ENCODE results near the gene SVOP.

Gene SVOP

GRCh38 chr12:108964371-108965352, 56.2 kb downstream of the SVOP start:
- Histone ChIP-seq H3K4me3 (ENCODE audit: low read length) (no peak overlapping the region), H3K36me3 (ENCODE audit: control insufficient read depth, insufficient read depth, low read length) (no peaks in the 10 kb centered on the region), H3K9ac (ENCODE audit: low read length) (no peak overlapping the region), H3K4me1 (ENCODE audit: control insufficient read depth, insufficient read depth, low read length) (no peaks in the 10 kb centered on the region), H3K27ac (ENCODE audit: low read depth, low read length) (no peak overlapping the region), H3K27me3 (ENCODE audit: control insufficient read depth, insufficient read depth, low read length) (no peaks in the 10 kb centered on the region)

DNA sequence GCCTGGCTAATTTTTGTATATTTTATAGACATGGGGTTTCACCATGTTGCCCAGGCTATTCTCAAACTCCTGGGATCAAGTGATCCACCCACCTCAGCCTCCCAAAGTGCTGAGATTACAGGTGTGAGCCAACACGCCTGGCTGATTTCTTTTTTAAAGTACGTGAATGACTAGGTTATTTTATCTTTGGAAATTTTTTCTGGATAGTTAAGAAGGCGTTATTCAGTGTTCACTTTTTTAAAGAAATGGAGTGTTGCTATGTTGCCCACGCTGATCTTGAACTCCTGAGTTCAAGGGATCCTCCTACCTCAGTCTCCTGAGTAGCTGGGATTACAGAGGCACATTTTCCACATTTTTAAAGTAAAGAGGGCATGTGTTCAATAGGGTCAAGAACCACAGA, 58.6 kb downstream of the SVOP start:
- H3K9ac ChIP-seq (ENCODE audit: low read length), result no peak overlapping the region
- no peaks in the 10 kb centered on the region for H3K36me3 ChIP-seq (ENCODE audit: control insufficient read depth, insufficient read depth, low read length)
- no peak overlapping the region for H3K27ac ChIP-seq (ENCODE audit: low read depth, low read length)
- no peaks in the 10 kb centered on the region for H3K27me3 ChIP-seq (ENCODE audit: control insufficient read depth, insufficient read depth, low read length)
- no peaks in the 10 kb centered on the region for H3K4me1 ChIP-seq (ENCODE audit: control insufficient read depth, insufficient read depth, low read length)
- no peak overlapping the region for H3K4me3 ChIP-seq (ENCODE audit: low read length)

DNA sequence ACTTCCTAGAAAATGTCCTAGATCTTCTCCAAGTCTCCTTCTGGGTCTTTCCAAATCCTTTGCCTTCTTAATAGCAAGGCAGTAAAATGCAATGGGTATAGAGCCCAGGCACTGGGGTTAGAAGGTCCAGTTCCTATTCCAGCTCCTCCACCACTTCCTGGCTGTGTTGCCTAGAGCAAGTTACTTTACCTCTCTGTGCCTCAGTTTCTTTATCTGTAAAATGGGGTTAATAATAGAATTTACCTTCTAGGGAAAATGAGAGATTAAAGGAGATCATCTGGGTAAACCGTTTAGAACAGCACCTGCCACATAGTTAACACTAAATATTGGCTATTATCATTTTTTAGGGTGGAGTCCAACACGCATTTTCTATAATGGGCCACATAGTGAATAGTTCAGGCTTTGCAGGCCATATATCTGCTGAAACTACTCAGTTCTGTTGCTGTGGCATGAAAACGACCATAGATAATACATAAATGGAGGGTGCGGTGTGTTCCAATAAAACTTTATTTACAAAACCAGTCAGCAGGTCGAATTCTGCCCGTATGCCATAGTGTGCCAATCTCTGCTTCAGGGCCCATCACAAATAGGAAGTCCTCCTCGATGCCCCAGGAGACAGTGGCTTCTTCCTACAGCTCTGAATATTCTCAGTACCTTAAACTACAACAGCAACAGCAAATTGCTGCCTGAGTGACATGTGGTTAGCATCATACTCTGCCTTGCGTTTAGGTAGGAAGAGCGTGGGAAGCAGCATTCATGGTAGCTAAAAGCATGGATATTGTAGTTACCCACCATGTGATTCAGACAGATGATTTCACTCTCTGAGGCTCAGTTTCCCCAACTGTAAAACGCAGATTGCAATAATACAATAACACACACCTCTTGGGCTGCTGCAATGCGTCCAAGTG, 60.9 kb downstream of the SVOP start:
- H3K4me3 ChIP-seq (ENCODE audit: low read length), result no peak overlapping the region
- H3K27me3 ChIP-seq (ENCODE audit: control insufficient read depth, insufficient read depth, low read length), result no peaks in the 10 kb centered on the region
- H3K36me3 ChIP-seq (ENCODE audit: control insufficient read depth, insufficient read depth, low read length), result no peaks in the 10 kb centered on the region
- H3K27ac ChIP-seq (ENCODE audit: low read depth, low read length), result no peak overlapping the region
- no peaks in the 10 kb centered on the region for H3K4me1 ChIP-seq (ENCODE audit: control insufficient read depth, insufficient read depth, low read length)
- no peak overlapping the region for H3K9ac ChIP-seq (ENCODE audit: low read length)

DNA sequence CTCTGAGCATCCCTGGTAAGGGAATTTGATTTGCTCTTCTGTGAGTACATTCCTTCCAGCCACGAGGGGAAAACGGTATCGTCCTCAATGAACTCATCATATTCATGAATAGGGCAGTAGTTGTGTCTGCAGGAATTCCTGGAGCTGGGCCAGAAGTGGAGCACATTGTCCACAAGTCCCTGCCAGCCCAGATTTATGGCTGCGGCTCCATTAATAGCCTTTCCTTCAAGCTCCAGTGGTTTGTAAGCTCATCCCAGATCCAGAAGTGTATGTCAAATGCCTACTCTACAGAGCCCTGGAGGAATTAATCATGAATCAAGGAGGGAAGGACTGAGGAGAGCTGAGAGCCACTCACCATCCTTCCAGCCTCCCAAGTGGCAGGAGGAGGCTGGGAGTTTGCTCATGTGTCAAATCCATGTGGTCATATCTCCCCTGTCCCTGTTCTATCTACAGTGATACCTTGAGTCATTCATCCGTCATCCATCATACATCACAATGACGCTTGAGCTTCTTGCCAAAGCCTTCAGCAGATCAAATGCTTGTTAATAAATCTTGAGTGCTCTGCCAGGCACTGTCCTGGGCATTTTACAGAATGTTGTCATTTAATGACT, 65.5 kb downstream of the SVOP start:
- Histone ChIP-seq H3K27ac (ENCODE audit: low read depth, low read length) (no peak overlapping the region), H3K27me3 (ENCODE audit: control insufficient read depth, insufficient read depth, low read length) (no peaks in the 10 kb centered on the region), H3K4me1 (ENCODE audit: control insufficient read depth, insufficient read depth, low read length) (peaks cover 4% of the 10 kb centered on the region), H3K9ac (ENCODE audit: low read length) (no peak overlapping the region), H3K36me3 (ENCODE audit: control insufficient read depth, insufficient read depth, low read length) (no peaks in the 10 kb centered on the region), H3K4me3 (ENCODE audit: low read length) (no peak overlapping the region)

- H3K4me3 ChIP-seq (ENCODE audit: low read length), result no peak overlapping the region
- no peaks in the 10 kb centered on the region for H3K27me3 ChIP-seq (ENCODE audit: control insufficient read depth, insufficient read depth, low read length)
- peaks cover 4% of the 10 kb centered on the region for H3K4me1 ChIP-seq (ENCODE audit: control insufficient read depth, insufficient read depth, low read length)
- H3K36me3 ChIP-seq (ENCODE audit: control insufficient read depth, insufficient read depth, low read length), result no peaks in the 10 kb centered on the region
- H3K9ac ChIP-seq (ENCODE audit: low read length), result peak overlapping the region; percentile 33
- no peak overlapping the region for H3K27ac ChIP-seq (ENCODE audit: low read depth, low read length)
Observed at GRCh38 chr12:108950991-108951739, 69.7 kb downstream of the SVOP start.

GRCh38 chr12:108949976-108950375, 70.9 kb downstream of the SVOP start:
- Histone ChIP-seq H3K4me3 (ENCODE audit: low read length) (no peak overlapping the region), H3K36me3 (ENCODE audit: control insufficient read depth, insufficient read depth, low read length) (no peaks in the 10 kb centered on the region), H3K9ac (ENCODE audit: low read length) (no peak overlapping the region), H3K27ac (ENCODE audit: low read depth, low read length) (no peak overlapping the region), H3K27me3 (ENCODE audit: control insufficient read depth, insufficient read depth, low read length) (no peaks in the 10 kb centered on the region), H3K4me1 (ENCODE audit: control insufficient read depth, insufficient read depth, low read length) (peaks cover 4% of the 10 kb centered on the region)

DNA sequence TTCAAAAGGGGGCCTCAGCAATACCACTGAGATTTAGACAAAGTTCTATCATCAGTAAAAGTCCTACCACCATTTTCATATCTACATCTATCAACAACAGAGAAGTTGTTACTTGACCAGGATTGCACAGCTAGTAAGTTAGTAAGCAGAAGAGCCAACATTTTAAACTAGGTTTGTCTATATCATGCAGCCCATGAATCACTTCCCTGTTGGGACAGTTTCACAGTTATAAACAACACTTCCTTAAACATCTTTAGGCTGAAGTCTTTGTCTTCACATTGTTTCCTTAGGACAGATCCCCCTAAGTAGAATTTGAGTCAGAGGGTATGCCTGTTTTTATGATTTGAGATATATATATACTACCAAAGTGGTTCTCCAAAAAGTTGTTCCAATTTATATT, 72.5 kb downstream of the SVOP start:
- Histone ChIP-seq H3K27me3 (ENCODE audit: control insufficient read depth, insufficient read depth, low read length) (no peaks in the 10 kb centered on the region), H3K9ac (ENCODE audit: low read length) (no peak overlapping the region), H3K4me3 (ENCODE audit: low read length) (no peak overlapping the region), H3K4me1 (ENCODE audit: control insufficient read depth, insufficient read depth, low read length) (peaks cover 4% of the 10 kb centered on the region), H3K27ac (ENCODE audit: low read depth, low read length) (no peak overlapping the region), H3K36me3 (ENCODE audit: control insufficient read depth, insufficient read depth, low read length) (no peaks in the 10 kb centered on the region)

GRCh38 chr12:108947097-108947496, 73.8 kb downstream of the SVOP start:
- no peak overlapping the region for H3K27ac ChIP-seq (ENCODE audit: low read depth, low read length)
- no peaks in the 10 kb centered on the region for H3K27me3 ChIP-seq (ENCODE audit: control insufficient read depth, insufficient read depth, low read length)
- H3K9ac ChIP-seq (ENCODE audit: low read length), result no peak overlapping the region
- H3K36me3 ChIP-seq (ENCODE audit: control insufficient read depth, insufficient read depth, low read length), result no peaks in the 10 kb centered on the region
- no peak overlapping the region for H3K4me3 ChIP-seq (ENCODE audit: low read length)
- peaks cover 4% of the 10 kb centered on the region for H3K4me1 ChIP-seq (ENCODE audit: control insufficient read depth, insufficient read depth, low read length)

- H3K27me3 ChIP-seq (ENCODE audit: control insufficient read depth, insufficient read depth, low read length), result no peaks in the 10 kb centered on the region
- no peaks in the 10 kb centered on the region for H3K4me1 ChIP-seq (ENCODE audit: control insufficient read depth, insufficient read depth, low read length)
- H3K9ac ChIP-seq (ENCODE audit: low read length), result no peak overlapping the region
- H3K36me3 ChIP-seq (ENCODE audit: control insufficient read depth, insufficient read depth, low read length), result no peaks in the 10 kb centered on the region
- no peak overlapping the region for H3K27ac ChIP-seq (ENCODE audit: low read depth, low read length)
- no peak overlapping the region for H3K4me3 ChIP-seq (ENCODE audit: low read length)
Observed at GRCh38 chr12:108940138-108940537, 80.7 kb downstream of the SVOP start.

GRCh38 chr12:108939594-108939993, 81.3 kb downstream of the SVOP start:
- H3K4me3 ChIP-seq (ENCODE audit: low read length), result no peak overlapping the region
- H3K9ac ChIP-seq (ENCODE audit: low read length), result no peak overlapping the region
- H3K27ac ChIP-seq (ENCODE audit: low read depth, low read length), result no peak overlapping the region
- no peaks in the 10 kb centered on the region for H3K27me3 ChIP-seq (ENCODE audit: control insufficient read depth, insufficient read depth, low read length)
- H3K4me1 ChIP-seq (ENCODE audit: control insufficient read depth, insufficient read depth, low read length), result no peaks in the 10 kb centered on the region
- H3K36me3 ChIP-seq (ENCODE audit: control insufficient read depth, insufficient read depth, low read length), result no peaks in the 10 kb centered on the region

GRCh38 chr12:108938247-108938924, 82.5 kb downstream of the SVOP start:
- Histone ChIP-seq H3K27me3 (ENCODE audit: control insufficient read depth, insufficient read depth, low read length) (no peaks in the 10 kb centered on the region), H3K27ac (ENCODE audit: low read depth, low read length) (no peak overlapping the region), H3K4me3 (ENCODE audit: low read length) (no peak overlapping the region), H3K9ac (ENCODE audit: low read length) (no peak overlapping the region), H3K36me3 (ENCODE audit: control insufficient read depth, insufficient read depth, low read length) (no peaks in the 10 kb centered on the region), H3K4me1 (ENCODE audit: control insufficient read depth, insufficient read depth, low read length) (no peaks in the 10 kb centered on the region)

Data from rectal smooth muscle tissue (tissue), 1 donor.